Left lung (tissue), 10 donors: ENCODE measurements around the gene SLC1A6. TPM values are rescaled to one million over a fixed set of nuclear protein-coding genes. Genes with fewer than 3 reads are reported as not detected.

Experiments used
- ATAC-seq: fragments of 200-7000 bp; cut with Tn5 transposase; one replicate; pipeline ENCODE4 v1.9.1; 2020; ENCODE audit warnings: moderate library complexity
- DNase-seq, 4 donors: peaks; one replicate each; pipeline ENCODE4 v3.0.0-alpha.2; 2013 to 2020
- H3K27ac ChIP-seq, 2 donors: fragments of 200-600 bp; sonication (generic) in 1 of 2; one replicate each; pipeline versions ENCODE4 v1.5.0 to v1.8.0; 2020 to 2021
- H3K27me3 ChIP-seq, 2 donors: fragments of 200-600 bp; sonication (generic) in 1 of 2; one replicate each; pipeline versions ENCODE4 v1.5.0 to v1.8.0; 2020 to 2021
- H3K36me3 ChIP-seq, 2 donors: fragments of 200-600 bp; sonication (generic) in 1 of 2; one replicate each; pipeline versions ENCODE4 v1.5.0 to v1.8.0; 2020 to 2021
- H3K4me1 ChIP-seq, 2 donors: fragments of 200-600 bp; one replicate each; pipeline ENCODE4 v1.8.0; 2021
- H3K4me3 ChIP-seq, 2 donors: fragments of 200-600 bp; sonication (generic) in 1 of 2; one replicate each; pipeline versions ENCODE4 v1.5.0 to v1.8.0; 2020 to 2021; ENCODE audit warnings: mild to moderate bottlenecking in 1 of 2
- H3K9me3 ChIP-seq, 2 donors: fragments of 200-600 bp; sonication (generic) in 1 of 2; one replicate each; pipeline versions ENCODE4 v1.5.0 to v1.8.0; 2020 to 2021
- intact Hi-C, 2 donors: fragments of 100-400 bp; cut with DNase I; formaldehyde crosslinking; loops; one replicate each; pipeline versions ENCODE4 v1.11.2 to v1.14.2; 2022
- polyA plus RNA-seq, 6 donors: library from polyadenylated mRNA; unstranded; fragments of 120-200 nt; gene quantifications; one replicate each; pipeline ENCODE4 v1.2.1, GENCODE V29; 2013; ENCODE audit not compliant: insufficient read length in 6 of 6
- total RNA-seq, 2 donors: library from RNA; stranded (reverse); fragmentation: NEBNext Ultra II Directional; extraction: Animal tissue kit (Norgen Biotek cat#: 25700); gene quantifications; one replicate each; pipeline ENCODE4 v1.2.1, GENCODE V29; 2021
- TF ChIP-seq, protein P1 (sequence below), 2 donors: fragments of 200-600 bp; sonication (generic) in 1 of 2; IDR thresholded peaks; one replicate each; pipeline versions ENCODE4 v1.5.0 to v1.8.0; 2021; ENCODE audit warnings: antibody characterized with exemption in 2 of 2
- donor health status: DM: no; HTN: yes; CAD: no.
- donor health status: DM: no; HTN: no; CAD: no.

Gene SLC1A6
- total and polyA plus RNA-seq, 8 donors: 0.09 to 0.31 (median 0.17) TPM; not detected in 2

DNA sequence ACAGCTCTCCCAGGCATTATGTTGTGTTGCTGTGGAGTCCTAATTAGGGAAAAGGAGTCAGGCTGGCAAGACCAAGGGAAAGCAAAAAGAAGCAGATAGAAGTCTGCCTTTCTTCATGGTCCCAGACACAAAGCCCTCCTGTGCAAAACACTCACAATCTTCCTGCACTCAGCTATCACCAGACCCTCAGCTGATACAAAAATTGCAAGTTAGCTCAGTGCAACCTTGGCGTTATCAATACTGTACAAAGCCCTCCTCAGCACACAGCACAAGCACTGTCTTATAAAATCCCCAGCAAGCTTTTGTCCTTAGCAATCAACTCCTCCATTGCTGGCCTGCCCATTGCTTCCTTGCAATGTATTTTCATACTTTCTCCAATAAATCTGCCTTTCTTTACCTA is 35.2 kb downstream of the SLC1A6 start:
- intact Hi-C loops: no loop called here
- ATAC-seq: no peak
- Histone ChIP-seq H3K9me3 (no peaks in the 10 kb centered on the region), H3K27ac (no peak overlapping the region), H3K4me3 (no peak overlapping the region), H3K27me3 (peaks cover 0 to 11% of the 10 kb centered on the region in 2 donors), H3K36me3 (no peaks in the 10 kb centered on the region), H3K4me1 (no peaks in the 10 kb centered on the region)
- TF ChIP-seq, protein P1, sequence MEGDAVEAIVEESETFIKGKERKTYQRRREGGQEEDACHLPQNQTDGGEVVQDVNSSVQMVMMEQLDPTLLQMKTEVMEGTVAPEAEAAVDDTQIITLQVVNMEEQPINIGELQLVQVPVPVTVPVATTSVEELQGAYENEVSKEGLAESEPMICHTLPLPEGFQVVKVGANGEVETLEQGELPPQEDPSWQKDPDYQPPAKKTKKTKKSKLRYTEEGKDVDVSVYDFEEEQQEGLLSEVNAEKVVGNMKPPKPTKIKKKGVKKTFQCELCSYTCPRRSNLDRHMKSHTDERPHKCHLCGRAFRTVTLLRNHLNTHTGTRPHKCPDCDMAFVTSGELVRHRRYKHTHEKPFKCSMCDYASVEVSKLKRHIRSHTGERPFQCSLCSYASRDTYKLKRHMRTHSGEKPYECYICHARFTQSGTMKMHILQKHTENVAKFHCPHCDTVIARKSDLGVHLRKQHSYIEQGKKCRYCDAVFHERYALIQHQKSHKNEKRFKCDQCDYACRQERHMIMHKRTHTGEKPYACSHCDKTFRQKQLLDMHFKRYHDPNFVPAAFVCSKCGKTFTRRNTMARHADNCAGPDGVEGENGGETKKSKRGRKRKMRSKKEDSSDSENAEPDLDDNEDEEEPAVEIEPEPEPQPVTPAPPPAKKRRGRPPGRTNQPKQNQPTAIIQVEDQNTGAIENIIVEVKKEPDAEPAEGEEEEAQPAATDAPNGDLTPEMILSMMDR (IDR thresholded peaks at IDR 0.05): no peak
- DNase-seq: no peak

DNA sequence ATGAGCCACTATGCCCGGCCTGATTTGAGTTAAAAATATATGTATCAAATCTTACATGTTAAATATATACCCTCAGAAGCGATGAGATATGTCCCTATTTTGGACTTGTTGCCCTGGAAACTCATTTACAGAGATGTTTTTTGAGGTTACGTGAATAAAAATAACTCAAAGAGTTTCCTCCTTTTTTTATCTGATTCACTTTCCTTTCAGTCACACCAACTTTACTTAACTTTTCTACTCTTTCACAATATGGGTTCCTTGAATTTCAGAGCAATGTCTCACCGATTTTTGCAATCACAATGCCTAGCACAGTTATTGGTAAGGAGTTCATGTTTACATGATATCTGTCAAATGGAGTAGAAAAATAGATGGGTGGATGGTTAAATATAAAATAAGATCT is 36.1 kb downstream of the SLC1A6 start:
- H3K9me3 ChIP-seq: no peaks in the 10 kb centered on the region
- H3K27ac ChIP-seq: no peak overlapping the region
- no peak for DNase-seq
- intact Hi-C loops: no loop called here
- no peak for ATAC-seq
- TF ChIP-seq, protein P1 (IDR thresholded peaks at IDR 0.05): no peak
- H3K27me3 ChIP-seq: peaks cover 0 to 7% of the 10 kb centered on the region in 2 donors
- H3K4me1 ChIP-seq: no peaks in the 10 kb centered on the region
- no peak overlapping the region for H3K4me3 ChIP-seq
- H3K36me3 ChIP-seq: no peaks in the 10 kb centered on the region

GRCh38 chr19:14941189-14941588 is 38.5 kb downstream of the SLC1A6 start, which contains the start of gene OR7C2:
OR7C2 (plus strand) TSS chr19:14941489; CDS start chr19:14941489, 0 bp downstream.
- Histone ChIP-seq H3K4me3 (no peak within 1 kb of the TSS), H3K4me1 (no peaks in the 10 kb centered on the region), H3K27me3 (peaks cover 0 to 14% of the 10 kb centered on the region in 2 donors), H3K27ac (no peak within 1 kb of the TSS), H3K36me3 (no peaks in the 10 kb centered on the region), H3K9me3 (no peaks in the 10 kb centered on the region)
- TF ChIP-seq, protein P1 (IDR thresholded peaks at IDR 0.05): no peak
- DNase-seq (no peak), ATAC-seq (no peak)
- intact Hi-C loops: no loop called here

DNA sequence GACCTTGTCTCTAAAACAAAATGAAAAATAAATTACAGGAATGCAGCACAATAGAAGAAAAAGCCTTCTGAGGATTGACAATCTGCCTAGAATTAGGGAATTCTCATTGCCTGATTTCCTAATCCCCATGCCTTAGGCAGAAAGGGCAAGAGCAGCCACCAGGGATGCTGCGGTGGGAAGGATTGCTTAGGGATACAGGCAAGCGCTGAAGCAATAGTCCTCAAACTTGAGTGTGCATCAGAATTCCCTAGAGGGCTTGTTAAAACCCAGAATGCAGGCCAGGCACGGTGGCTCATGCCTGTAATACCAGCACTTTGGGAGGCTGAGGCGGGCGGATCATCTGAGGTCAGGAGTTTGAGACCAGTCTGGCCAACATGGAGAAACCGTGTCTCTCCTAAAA is 39.4 kb downstream of the SLC1A6 start:
- no peaks in the 10 kb centered on the region for H3K9me3 ChIP-seq
- H3K27me3 ChIP-seq: peaks cover 0 to 23% of the 10 kb centered on the region in 2 donors
- no peak overlapping the region for H3K4me3 ChIP-seq
- intact Hi-C loops: no loop called here
- ATAC-seq (no peak), DNase-seq (no peak)
- no peaks in the 10 kb centered on the region for H3K36me3 ChIP-seq
- no peaks in the 10 kb centered on the region for H3K4me1 ChIP-seq
- no peak overlapping the region for H3K27ac ChIP-seq
- TF ChIP-seq, protein P1 (IDR thresholded peaks at IDR 0.05): no peak

- TF ChIP-seq, protein P1 (IDR thresholded peaks at IDR 0.05): no peak
- Histone ChIP-seq H3K27ac (no peak overlapping the region), H3K9me3 (no peaks in the 10 kb centered on the region), H3K4me3 (no peak overlapping the region), H3K4me1 (no peaks in the 10 kb centered on the region), H3K36me3 (no peaks in the 10 kb centered on the region), H3K27me3 (peaks cover 0 to 32% of the 10 kb centered on the region in 2 donors)
- no peak for DNase-seq
- no peak for ATAC-seq
- intact Hi-C loops: no loop called here
Measured at GRCh38 chr19:14933506-14933905, 46.2 kb downstream of the SLC1A6 start.
